ENCODE data around the gene CSPG4. TPM values are rescaled to one million over a fixed set of nuclear protein-coding genes. Genes with fewer than 3 reads are reported as not detected.
"Not testable (repeated sequence)": the region's sequence is repeated elsewhere in the genome, so short reads cannot be mapped to it uniquely, and the experiment has no call there.

CSPG4 gene
- total RNA-seq, 3 donors from 2014 or later = 6.3 to 42.9 (median 17.0) TPM

GRCh38 chr15:75739791-75740190, 27.1 kb upstream of the CSPG4 start:
- no peaks in the 10 kb centered on the region for H3K9me3 ChIP-seq
- DNase-seq (ENCODE audit: low spot score in 2 of 2) = no peak
- no peaks in the 10 kb centered on the region for H3K4me1 ChIP-seq
- H3K27ac ChIP-seq = no peak overlapping the region
- no peak for TF ChIP-seq POLR2AphosphoS5 (IDR thresholded peaks at IDR 0.05)
- TF ChIP-seq, protein P1, sequence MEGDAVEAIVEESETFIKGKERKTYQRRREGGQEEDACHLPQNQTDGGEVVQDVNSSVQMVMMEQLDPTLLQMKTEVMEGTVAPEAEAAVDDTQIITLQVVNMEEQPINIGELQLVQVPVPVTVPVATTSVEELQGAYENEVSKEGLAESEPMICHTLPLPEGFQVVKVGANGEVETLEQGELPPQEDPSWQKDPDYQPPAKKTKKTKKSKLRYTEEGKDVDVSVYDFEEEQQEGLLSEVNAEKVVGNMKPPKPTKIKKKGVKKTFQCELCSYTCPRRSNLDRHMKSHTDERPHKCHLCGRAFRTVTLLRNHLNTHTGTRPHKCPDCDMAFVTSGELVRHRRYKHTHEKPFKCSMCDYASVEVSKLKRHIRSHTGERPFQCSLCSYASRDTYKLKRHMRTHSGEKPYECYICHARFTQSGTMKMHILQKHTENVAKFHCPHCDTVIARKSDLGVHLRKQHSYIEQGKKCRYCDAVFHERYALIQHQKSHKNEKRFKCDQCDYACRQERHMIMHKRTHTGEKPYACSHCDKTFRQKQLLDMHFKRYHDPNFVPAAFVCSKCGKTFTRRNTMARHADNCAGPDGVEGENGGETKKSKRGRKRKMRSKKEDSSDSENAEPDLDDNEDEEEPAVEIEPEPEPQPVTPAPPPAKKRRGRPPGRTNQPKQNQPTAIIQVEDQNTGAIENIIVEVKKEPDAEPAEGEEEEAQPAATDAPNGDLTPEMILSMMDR (IDR thresholded peaks at IDR 0.05) = no peak
- TF ChIP-seq POLR2A (IDR thresholded peaks at IDR 0.05) = no peak
- H3K36me3 ChIP-seq = no peaks in the 10 kb centered on the region
- no peaks in the 10 kb centered on the region for H3K27me3 ChIP-seq
- intact Hi-C loops (cut with DNase I; ENCODE audit: low total_unique reads) = no loop called here
- no peak overlapping the region for H3K4me3 ChIP-seq

DNA sequence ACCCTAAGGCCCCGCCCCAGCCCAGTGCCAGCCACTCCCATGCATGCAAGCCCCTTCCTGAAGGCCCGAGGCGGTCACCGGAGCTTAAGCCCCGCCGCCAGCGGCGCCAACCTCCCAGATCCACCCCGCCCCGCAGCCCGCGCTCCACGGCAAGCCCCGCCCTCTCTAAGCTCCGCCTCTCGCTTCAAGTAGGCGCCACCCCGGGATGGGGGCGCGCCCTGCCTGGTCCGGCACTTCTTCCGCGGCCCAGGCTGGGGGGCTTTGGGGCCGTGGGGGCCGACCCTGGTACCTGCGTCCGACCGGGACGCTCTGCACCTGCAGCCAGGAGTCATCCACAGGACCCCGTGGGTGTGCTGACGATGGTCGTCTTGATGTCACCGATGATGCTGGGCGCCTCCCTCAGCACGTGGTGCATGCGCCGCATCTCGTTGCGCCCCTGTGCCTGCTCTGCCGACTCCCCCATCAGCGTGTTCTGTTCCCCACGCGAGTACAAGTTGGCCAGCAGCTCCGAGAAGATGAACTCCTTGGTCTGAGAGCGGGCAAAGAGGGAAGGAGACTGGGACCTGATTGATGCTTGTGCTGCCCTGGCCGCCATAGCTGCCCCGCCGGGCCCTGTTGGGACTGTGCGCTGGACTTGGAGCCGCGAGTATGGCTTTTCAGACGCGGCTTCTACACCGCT, 26.1 kb upstream of the CSPG4 start:
- Histone ChIP-seq H3K4me1 (no peaks in the 10 kb centered on the region), H3K9me3 (no peaks in the 10 kb centered on the region), H3K4me3 (peak overlapping the region; percentile 64 to 82 (median 74)), H3K36me3 (no peaks in the 10 kb centered on the region), H3K27ac (peak overlapping the region; percentile 4 to 29), H3K27me3 (no peaks in the 10 kb centered on the region)
- TF ChIP-seq POLR2A (IDR thresholded peaks at IDR 0.05) (no peak), POLR2AphosphoS5 (IDR thresholded peaks at IDR 0.05) (peak in 2 of 3 donors; percentile 11 to 40)
- TF ChIP-seq, protein P1 (IDR thresholded peaks at IDR 0.05) = no peak
- intact Hi-C loops (cut with DNase I; ENCODE audit: low total_unique reads) = no loop called here
- DNase-seq (ENCODE audit: low spot score in 2 of 2) = peak; percentile 83 to 88

DNA sequence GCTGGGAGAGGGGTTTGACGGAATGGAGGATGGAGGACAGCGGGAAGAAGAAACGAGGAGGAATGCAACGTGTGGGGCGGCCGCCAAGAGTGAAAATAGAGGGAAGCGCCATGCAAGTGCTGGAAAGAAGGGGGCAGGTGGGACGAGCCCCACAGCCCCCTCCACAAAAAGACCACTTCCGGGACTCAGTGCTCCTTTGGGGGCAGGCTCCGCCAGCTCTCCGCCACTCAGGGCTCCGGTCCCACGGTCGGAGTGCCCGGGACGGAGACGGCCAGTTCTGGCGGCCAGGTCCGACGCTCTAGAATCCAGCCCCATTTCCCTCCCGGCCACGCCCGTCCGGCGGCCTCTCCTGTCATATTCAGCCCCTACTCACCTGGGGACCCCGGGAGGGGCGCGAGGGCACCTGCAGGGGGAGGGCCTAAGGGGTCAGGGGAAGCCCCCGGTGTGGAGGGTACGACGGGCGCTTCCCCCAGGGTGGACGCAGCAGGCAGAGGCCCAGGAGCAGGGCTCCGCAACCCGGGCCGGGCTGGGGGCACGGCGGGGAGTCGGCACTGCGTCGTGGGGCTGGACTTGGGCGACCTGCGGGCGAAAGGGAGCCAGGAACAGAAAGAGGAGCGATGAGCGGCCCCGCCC, 25.5 kb upstream of the CSPG4 start:
- intact Hi-C loops (cut with DNase I; ENCODE audit: low total_unique reads) = no loop called here
- TF ChIP-seq, protein P1 (IDR thresholded peaks at IDR 0.05) = peak in 1 of 3 donors; percentile 2
- TF ChIP-seq POLR2A (IDR thresholded peaks at IDR 0.05) = no peak
- Histone ChIP-seq H3K27ac (peak overlapping the region; percentile 4 to 29), H3K27me3 (no peaks in the 10 kb centered on the region), H3K4me1 (no peaks in the 10 kb centered on the region), H3K9me3 (no peaks in the 10 kb centered on the region), H3K4me3 (peak overlapping the region; percentile 64 to 82 (median 74)), H3K36me3 (no peaks in the 10 kb centered on the region)
- no peak for DNase-seq (ENCODE audit: low spot score in 2 of 2)

- H3K27me3 ChIP-seq; H3K9me3 ChIP-seq; H3K27ac ChIP-seq; H3K4me1 ChIP-seq; intact Hi-C loops (cut with DNase I; ENCODE audit: low total_unique reads); DNase-seq (ENCODE audit: low spot score in 2 of 2); H3K36me3 ChIP-seq: not testable (repeated sequence)
- peak overlapping the region; percentile 64 to 82 (median 74) for H3K4me3 ChIP-seq
These were observed 24.7 kb upstream of the CSPG4 start for GRCh38 chr15:75737116-75738013.

DNA sequence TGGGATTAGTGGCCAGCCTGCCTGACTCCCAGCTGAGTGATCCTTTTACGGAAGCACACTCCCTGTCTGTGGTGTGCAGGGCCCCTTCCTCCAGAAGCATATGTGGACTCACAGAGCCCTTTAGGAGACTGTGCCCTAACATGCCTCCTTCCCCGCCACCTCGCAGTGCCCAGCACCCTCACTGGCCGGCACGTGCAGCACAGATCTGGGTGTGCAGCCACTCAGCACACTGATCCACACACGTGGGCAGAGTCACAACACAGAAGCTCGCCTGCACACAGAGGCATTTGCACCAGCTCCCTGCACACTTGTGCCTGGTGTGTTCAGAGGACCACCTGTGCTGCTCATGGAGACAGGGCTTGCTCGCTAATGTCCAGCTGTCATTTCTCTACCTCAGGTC, 23.6 kb upstream of the CSPG4 start:
- TF ChIP-seq, protein P1 (IDR thresholded peaks at IDR 0.05) = no peak
- no peak for TF ChIP-seq POLR2AphosphoS5 (IDR thresholded peaks at IDR 0.05)
- no peak for TF ChIP-seq POLR2A (IDR thresholded peaks at IDR 0.05)
- Histone ChIP-seq H3K27me3 (no peaks in the 10 kb centered on the region), H3K9me3 (no peaks in the 10 kb centered on the region), H3K4me1 (peaks cover 0 to 7% of the 10 kb centered on the region in 2 donors), H3K36me3 (no peaks in the 10 kb centered on the region), H3K4me3 (no peak overlapping the region), H3K27ac (no peak overlapping the region)
- intact Hi-C loops (cut with DNase I; ENCODE audit: low total_unique reads) = no loop called here
- no peak for DNase-seq (ENCODE audit: low spot score in 2 of 2)

GRCh38 chr15:75734861-75735760, 22.5 kb upstream of the CSPG4 start:
- DNase-seq (ENCODE audit: low spot score in 2 of 2); H3K4me1 ChIP-seq: not testable (repeated sequence)

More at GRCh38 chr15:75734861-75735760, 22.5 kb upstream of the CSPG4 start:
- H3K27me3 ChIP-seq; H3K9me3 ChIP-seq; H3K36me3 ChIP-seq; H3K27ac ChIP-seq; H3K4me3 ChIP-seq; intact Hi-C loops (cut with DNase I; ENCODE audit: low total_unique reads): not testable (repeated sequence)

Measured in breast epithelium (tissue), 4 donors.